ENCODE results near the gene LPAR1. TPM values are rescaled to one million over a fixed set of nuclear protein-coding genes. Genes with fewer than 3 reads are reported as not detected.

The LPAR1 gene
- total and polyA plus RNA-seq, 5 donors, result 14.2 to 42.8 (median 33.7) TPM

- intact Hi-C loops (cut with DNase I), result no loop called here
- peak; percentile 30 to 71 (median 69) for DNase-seq
- H3K27me3 ChIP-seq (ENCODE audit: control insufficient read depth, insufficient read depth), result no peaks in the 10 kb centered on the region
- peak; percentile 22 for ATAC-seq
- peak overlapping the region; percentile 68 for H3K27ac ChIP-seq (ENCODE audit: low read length)
- H3K4me1 ChIP-seq (ENCODE audit: control insufficient read depth, insufficient read depth, low read length), result no peaks in the 10 kb centered on the region
- no peaks in the 10 kb centered on the region for H3K9me3 ChIP-seq (ENCODE audit: control insufficient read depth, low read length)
- peak overlapping the region; percentile 68 for H3K4me3 ChIP-seq (ENCODE audit: low read length)
- under 1% methylated on average over 83 of the region's 83 CpGs for WGBS
These were observed 451 bp downstream of the LPAR1 start for GRCh38 chr9:111037708-111038330.

- intact Hi-C loops (cut with DNase I), result no loop called here
- ATAC-seq (peak in 1 of 2 donors; percentile 2), DNase-seq (no peak)
- WGBS, result 6% methylated on average over 13 of the region's 13 CpGs
- H3K27ac ChIP-seq (ENCODE audit: low read length), result peak overlapping the region; percentile 68
- no peaks in the 10 kb centered on the region for H3K4me1 ChIP-seq (ENCODE audit: control insufficient read depth, insufficient read depth, low read length)
- no peaks in the 10 kb centered on the region for H3K27me3 ChIP-seq (ENCODE audit: control insufficient read depth, insufficient read depth)
- peak overlapping the region; percentile 68 for H3K4me3 ChIP-seq (ENCODE audit: low read length)
- H3K9me3 ChIP-seq (ENCODE audit: control insufficient read depth, low read length), result no peaks in the 10 kb centered on the region
These were observed 938 bp downstream of the LPAR1 start for GRCh38 chr9:111037356-111037707.

GRCh38 chr9:111036946-111037345 is 1.3 kb downstream of the LPAR1 start:
- Histone ChIP-seq H3K27me3 (ENCODE audit: control insufficient read depth, insufficient read depth) (no peaks in the 10 kb centered on the region), H3K9me3 (ENCODE audit: control insufficient read depth, low read length) (no peaks in the 10 kb centered on the region)

GRCh38 chr9:111036429-111036789 is 1.9 kb downstream of the LPAR1 start:
- ATAC-seq, result peak; percentile 50 to 70
- Histone ChIP-seq H3K9me3 (ENCODE audit: control insufficient read depth, low read length) (no peaks in the 10 kb centered on the region), H3K27me3 (ENCODE audit: control insufficient read depth, insufficient read depth) (no peaks in the 10 kb centered on the region), H3K27ac (ENCODE audit: low read length) (peak overlapping the region; percentile 30), H3K4me3 (ENCODE audit: low read length) (peak overlapping the region; percentile 68), H3K4me1 (ENCODE audit: control insufficient read depth, insufficient read depth, low read length) (no peaks in the 10 kb centered on the region)
- peak; percentile 71 to 91 (median 79) for DNase-seq
- intact Hi-C loops (cut with DNase I), result no loop called here
- WGBS, result 7% methylated on average over 15 of the region's 15 CpGs

More at GRCh38 chr9:111036946-111037345, 1.3 kb downstream of the LPAR1 start:
- WGBS, result 18% methylated on average over 8 of the region's 8 CpGs
- peak overlapping the region; percentile 68 for H3K4me3 ChIP-seq (ENCODE audit: low read length)
- H3K27ac ChIP-seq (ENCODE audit: low read length), result peak overlapping the region; percentile 68
- ATAC-seq (no peak), DNase-seq (no peak)
- no peaks in the 10 kb centered on the region for H3K4me1 ChIP-seq (ENCODE audit: control insufficient read depth, insufficient read depth, low read length)
- intact Hi-C loops (cut with DNase I), result no loop called here

- intact Hi-C loops (cut with DNase I), result no loop called here
- Histone ChIP-seq H3K27ac (ENCODE audit: low read length) (peak overlapping the region; percentile 30), H3K4me1 (ENCODE audit: control insufficient read depth, insufficient read depth, low read length) (no peaks in the 10 kb centered on the region), H3K9me3 (ENCODE audit: control insufficient read depth, low read length) (no peaks in the 10 kb centered on the region), H3K4me3 (ENCODE audit: low read length) (peak overlapping the region; percentile 68), H3K27me3 (ENCODE audit: control insufficient read depth, insufficient read depth) (no peaks in the 10 kb centered on the region)
- ATAC-seq, result no peak
- WGBS, result 54% methylated on average over 3 of the region's 3 CpGs
- no peak for DNase-seq
These were observed 2.5 kb downstream of the LPAR1 start for GRCh38 chr9:111035543-111036428.

- no peaks in the 10 kb centered on the region for H3K27me3 ChIP-seq (ENCODE audit: control insufficient read depth, insufficient read depth)
- ATAC-seq (no peak), DNase-seq (peak in 1 of 3 donors; percentile 30)
- intact Hi-C loops (cut with DNase I), result no loop called here
- no peaks in the 10 kb centered on the region for H3K9me3 ChIP-seq (ENCODE audit: control insufficient read depth, low read length)
- no peak overlapping the region for H3K27ac ChIP-seq (ENCODE audit: low read length)
- H3K4me1 ChIP-seq (ENCODE audit: control insufficient read depth, insufficient read depth, low read length), result no peaks in the 10 kb centered on the region
- WGBS, result 59% methylated on average over 9 of the region's 9 CpGs
- peak overlapping the region; percentile 68 for H3K4me3 ChIP-seq (ENCODE audit: low read length)
These were observed 3.3 kb downstream of the LPAR1 start for GRCh38 chr9:111034898-111035539.

- intact Hi-C loops (cut with DNase I), result no loop called here
- H3K4me3 ChIP-seq (ENCODE audit: low read length), result no peak overlapping the region
- no peaks in the 10 kb centered on the region for H3K4me1 ChIP-seq (ENCODE audit: control insufficient read depth, insufficient read depth, low read length)
- ATAC-seq, result no peak
- no peaks in the 10 kb centered on the region for H3K27me3 ChIP-seq (ENCODE audit: control insufficient read depth, insufficient read depth)
- no peak overlapping the region for H3K27ac ChIP-seq (ENCODE audit: low read length)
- DNase-seq, result no peak
- 58% methylated on average over 6 of the region's 6 CpGs for WGBS
- no peaks in the 10 kb centered on the region for H3K9me3 ChIP-seq (ENCODE audit: control insufficient read depth, low read length)
These were observed 3.9 kb downstream of the LPAR1 start for GRCh38 chr9:111034170-111034897.

GRCh38 chr9:111030492-111030891 is 7.8 kb downstream of the LPAR1 start:
- DNase-seq (no peak), ATAC-seq (peak in 1 of 2 donors; percentile 25)
- Histone ChIP-seq H3K4me3 (ENCODE audit: low read length) (no peak overlapping the region), H3K27ac (ENCODE audit: low read length) (peak overlapping the region; percentile 16), H3K27me3 (ENCODE audit: control insufficient read depth, insufficient read depth) (no peaks in the 10 kb centered on the region), H3K9me3 (ENCODE audit: control insufficient read depth, low read length) (no peaks in the 10 kb centered on the region), H3K4me1 (ENCODE audit: control insufficient read depth, insufficient read depth, low read length) (no peaks in the 10 kb centered on the region)
- WGBS, result 38% methylated on average over 5 of the region's 5 CpGs
- intact Hi-C loops (cut with DNase I), result no loop called here

GRCh38 chr9:111029260-111029659 is 9.0 kb downstream of the LPAR1 start:
- H3K4me3 ChIP-seq (ENCODE audit: low read length), result no peak overlapping the region
- 61% methylated on average over 4 of the region's 4 CpGs for WGBS
- H3K9me3 ChIP-seq (ENCODE audit: control insufficient read depth, low read length), result no peaks in the 10 kb centered on the region
- ATAC-seq (no peak), DNase-seq (no peak)
- intact Hi-C loops (cut with DNase I), result no loop called here
- H3K4me1 ChIP-seq (ENCODE audit: control insufficient read depth, insufficient read depth, low read length), result no peaks in the 10 kb centered on the region
- H3K27me3 ChIP-seq (ENCODE audit: control insufficient read depth, insufficient read depth), result no peaks in the 10 kb centered on the region
- no peak overlapping the region for H3K27ac ChIP-seq (ENCODE audit: low read length)

GRCh38 chr9:111027798-111028197 is 10.5 kb downstream of the LPAR1 start:
- no peaks in the 10 kb centered on the region for H3K27me3 ChIP-seq (ENCODE audit: control insufficient read depth, insufficient read depth)
- 88% methylated on average over 2 of the region's 2 CpGs for WGBS
- H3K4me3 ChIP-seq (ENCODE audit: low read length), result no peak overlapping the region
- H3K27ac ChIP-seq (ENCODE audit: low read length), result no peak overlapping the region
- no peaks in the 10 kb centered on the region for H3K4me1 ChIP-seq (ENCODE audit: control insufficient read depth, insufficient read depth, low read length)
- ATAC-seq (no peak), DNase-seq (no peak)
- H3K9me3 ChIP-seq (ENCODE audit: control insufficient read depth, low read length), result no peaks in the 10 kb centered on the region
- intact Hi-C loops (cut with DNase I), result no loop called here
